Epithelial cell of proximal tubule (primary cell): ENCODE results near the gene FAM168A. TPM values are rescaled to one million over a fixed set of nuclear protein-coding genes. Genes with fewer than 3 reads are reported as not detected.

Source experiments
- DNase-seq: peaks from one replicate; pipeline ENCODE4 v3.0.0-alpha.2; 2011; ENCODE audit warnings: low read depth
- H3K4me3 ChIP-seq: 2 replicates; pipeline ENCODE4 v1.5.1; 2011; ENCODE audit warnings: low read depth, mild to moderate bottlenecking, low read length
- total RNA-seq: library from RNA; depleted of rRNA; stranded (reverse); fragments of >200 nt; gene quantifications from 2 replicates; pipeline ENCODE4 v1.2.3, GENCODE V29; 2015
- TF ChIP-seq, protein P1 (sequence below): conservative IDR thresholded peaks from 2 replicates; pipeline ENCODE4 v1.5.1; 2012; ENCODE audit warnings: low read depth, mild to moderate bottlenecking, low read length

The FAM168A gene
- total RNA-seq, 1 donor from 2014 or later: 10.0 TPM

GRCh38 chr11:73415854-73416615, 181.9 kb downstream of the FAM168A start:
- no peak for DNase-seq
- H3K4me3 ChIP-seq: no peak overlapping the region
- TF ChIP-seq, protein P1, sequence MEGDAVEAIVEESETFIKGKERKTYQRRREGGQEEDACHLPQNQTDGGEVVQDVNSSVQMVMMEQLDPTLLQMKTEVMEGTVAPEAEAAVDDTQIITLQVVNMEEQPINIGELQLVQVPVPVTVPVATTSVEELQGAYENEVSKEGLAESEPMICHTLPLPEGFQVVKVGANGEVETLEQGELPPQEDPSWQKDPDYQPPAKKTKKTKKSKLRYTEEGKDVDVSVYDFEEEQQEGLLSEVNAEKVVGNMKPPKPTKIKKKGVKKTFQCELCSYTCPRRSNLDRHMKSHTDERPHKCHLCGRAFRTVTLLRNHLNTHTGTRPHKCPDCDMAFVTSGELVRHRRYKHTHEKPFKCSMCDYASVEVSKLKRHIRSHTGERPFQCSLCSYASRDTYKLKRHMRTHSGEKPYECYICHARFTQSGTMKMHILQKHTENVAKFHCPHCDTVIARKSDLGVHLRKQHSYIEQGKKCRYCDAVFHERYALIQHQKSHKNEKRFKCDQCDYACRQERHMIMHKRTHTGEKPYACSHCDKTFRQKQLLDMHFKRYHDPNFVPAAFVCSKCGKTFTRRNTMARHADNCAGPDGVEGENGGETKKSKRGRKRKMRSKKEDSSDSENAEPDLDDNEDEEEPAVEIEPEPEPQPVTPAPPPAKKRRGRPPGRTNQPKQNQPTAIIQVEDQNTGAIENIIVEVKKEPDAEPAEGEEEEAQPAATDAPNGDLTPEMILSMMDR: no peak

DNA sequence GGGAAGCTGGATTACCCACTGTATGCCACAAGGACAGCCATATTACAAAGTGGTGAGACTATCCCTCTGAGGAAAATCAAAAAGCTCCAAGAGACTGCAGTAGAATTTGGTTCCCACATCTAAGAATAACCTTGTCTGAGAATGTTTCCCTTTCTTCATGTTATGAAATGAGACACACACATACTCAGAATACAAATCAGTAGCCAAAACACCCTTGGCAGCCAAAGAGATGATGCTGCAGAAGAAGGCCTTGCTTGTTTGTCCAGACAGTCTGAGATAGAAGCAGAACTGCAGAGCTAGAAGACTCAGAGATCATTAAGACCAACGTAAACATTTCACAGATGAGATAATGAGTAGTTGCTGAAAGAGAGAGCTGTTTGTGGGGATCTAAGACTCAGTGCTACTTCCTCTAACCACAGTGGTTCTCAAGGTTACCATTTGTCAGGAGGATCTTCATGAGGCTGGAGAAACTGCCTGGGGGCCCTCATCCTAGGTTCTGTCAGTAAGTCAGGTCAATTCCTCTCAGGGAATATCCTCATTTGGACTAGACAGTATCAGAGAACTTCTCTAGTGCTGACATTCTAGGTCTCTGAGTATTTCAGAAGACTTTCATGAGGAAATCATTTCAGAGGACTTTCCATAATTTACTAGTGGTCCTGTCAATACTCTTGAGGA, 182.8 kb downstream of the FAM168A start:
- no peak for DNase-seq
- TF ChIP-seq, protein P1: no peak
- no peak overlapping the region for H3K4me3 ChIP-seq

GRCh38 chr11:73413256-73413655, 184.7 kb downstream of the FAM168A start:
- no peak overlapping the region for H3K4me3 ChIP-seq
- DNase-seq: no peak
- TF ChIP-seq, protein P1: no peak

DNA sequence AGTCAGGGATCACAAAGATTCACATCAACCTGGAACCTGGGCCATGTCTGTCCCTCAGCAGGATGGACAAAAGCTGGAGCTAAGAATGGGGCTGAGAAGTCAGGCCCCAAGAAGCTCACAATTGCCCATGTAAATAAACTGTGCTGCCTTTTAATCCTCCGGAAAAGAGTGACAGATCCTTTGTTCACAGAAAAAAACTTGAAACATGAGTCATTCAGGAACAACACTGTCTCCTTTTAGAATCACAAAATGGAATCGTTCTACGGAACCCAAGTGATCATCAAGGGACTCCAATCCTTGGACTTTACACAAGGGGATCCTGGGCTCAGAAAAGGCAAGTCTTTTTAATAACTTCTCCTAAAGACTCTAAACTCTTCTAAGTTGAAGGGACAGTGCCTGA, 185.6 kb downstream of the FAM168A start:
- DNase-seq: no peak
- no peak overlapping the region for H3K4me3 ChIP-seq
- TF ChIP-seq, protein P1: no peak

- H3K4me3 ChIP-seq: no peak overlapping the region
- TF ChIP-seq, protein P1: no peak
- DNase-seq: no peak
Observed at GRCh38 chr11:73411031-73411430, 186.9 kb downstream of the FAM168A start.

GRCh38 chr11:73410627-73411026, 187.3 kb downstream of the FAM168A start:
- no peak overlapping the region for H3K4me3 ChIP-seq
- DNase-seq: no peak
- TF ChIP-seq, protein P1: no peak

DNA sequence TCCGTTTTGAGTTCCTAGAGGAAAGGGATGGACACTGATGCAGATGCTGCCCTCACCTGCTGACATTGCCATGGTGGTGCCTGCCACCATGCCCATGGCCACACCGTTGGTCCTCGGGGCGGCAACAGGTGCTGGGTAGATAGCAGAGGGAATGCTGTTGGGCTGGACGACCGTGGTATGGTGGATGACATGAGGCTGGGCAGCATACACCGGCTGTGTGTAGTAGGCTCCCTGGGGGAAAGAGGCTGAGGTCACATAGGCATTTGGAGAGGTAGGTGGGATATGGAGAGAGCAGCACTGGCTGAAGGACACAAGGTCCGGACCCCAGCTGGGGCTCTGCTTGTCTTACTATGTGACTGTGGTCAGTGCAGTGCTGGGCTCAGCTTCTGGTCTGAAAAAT, 188.5 kb downstream of the FAM168A start:
- H3K4me3 ChIP-seq: no peak overlapping the region
- TF ChIP-seq, protein P1: no peak
- DNase-seq: no peak
